Naive B cell (primary cell): ENCODE data around the gene AIPL1. TPM values are rescaled to one million over a fixed set of nuclear protein-coding genes. Genes with fewer than 3 reads are reported as not detected.
A peak's percentile ranks its signal among the peaks of the same experiment; 100 is the strongest.

Experiments
- ATAC-seq, 2 donors: fragments of 150-1000 bp; cut with Tn5 transposase; 2 replicates each; pipeline ENCODE4 v1.10.0; 2021; ENCODE audit warnings: low read depth in 2 of 2, mild to moderate bottlenecking in 2 of 2, moderate library complexity in 2 of 2
- DNase-seq: peaks from one replicate; pipeline ENCODE4 v3.0.0; 2022
- H3K27ac Mint-ChIP-seq, 6 donors: one replicate each; pipeline ENCODE4 v1.8.0; 2020 to 2022; ENCODE audit warnings: mild to moderate bottlenecking in 6 of 6, mixed read lengths in 6 of 6, moderate library complexity in 5 of 6, inconsistent platforms in 2 of 6
- H3K27me3 Mint-ChIP-seq, 3 donors: one replicate each; pipeline ENCODE4 v1.8.0; 2021 to 2022; ENCODE audit warnings: mixed read lengths in 3 of 3, mild to moderate bottlenecking in 1 of 3
- H3K36me3 Mint-ChIP-seq, 2 donors: one replicate each; pipeline ENCODE4 v1.8.0; 2020 to 2022; ENCODE audit warnings: mixed read lengths in 2 of 2, inconsistent platforms in 1 of 2, mild to moderate bottlenecking in 1 of 2
- H3K4me1 Mint-ChIP-seq, 3 donors: one replicate each; pipeline ENCODE4 v1.8.0; 2020 to 2022; ENCODE audit warnings: mixed read lengths in 3 of 3, inconsistent platforms in 1 of 3, mild to moderate bottlenecking in 1 of 3, moderate library complexity in 1 of 3
- H3K4me3 Mint-ChIP-seq, 8 donors: one replicate each; pipeline ENCODE4 v1.8.0; 2020 to 2022; ENCODE audit warnings: mild to moderate bottlenecking in 8 of 8, mixed read lengths in 8 of 8, moderate library complexity in 8 of 8, inconsistent platforms in 2 of 8
- H3K9me3 Mint-ChIP-seq, 7 donors: one replicate each; pipeline ENCODE4 v1.8.0; 2020 to 2022; ENCODE audit warnings: mixed read lengths in 7 of 7, mild to moderate bottlenecking in 5 of 7, inconsistent platforms in 2 of 7, moderate library complexity in 1 of 7
- polyA plus RNA-seq, 6 donors: library from polyadenylated mRNA; unstranded; fragments of 300-500 nt; fragmentation: Illumina TruSeq; gene quantifications; one replicate each; pipeline ENCODE4 v1.2.3, GENCODE V29; 2021; ENCODE audit warnings: low read depth in 6 of 6

The AIPL1 gene
- polyA plus RNA-seq, 6 donors from 2014 or later: not detected

- Mint-ChIP-seq H3K27ac (no peak overlapping the region), H3K9me3 (peaks cover 0 to 22% (median 2%) of the 10 kb centered on the region in 7 donors), H3K4me3 (no peak overlapping the region), H3K36me3 (no peaks in the 10 kb centered on the region), H3K27me3 (peaks cover 24 to 62% (median 49%) of the 10 kb centered on the region in 3 donors), H3K4me1 (no peaks in the 10 kb centered on the region)
- DNase-seq (no peak), ATAC-seq (no peak)
Observed at GRCh38 chr17:6380915-6381438, 53.9 kb downstream of the AIPL1 start.

DNA sequence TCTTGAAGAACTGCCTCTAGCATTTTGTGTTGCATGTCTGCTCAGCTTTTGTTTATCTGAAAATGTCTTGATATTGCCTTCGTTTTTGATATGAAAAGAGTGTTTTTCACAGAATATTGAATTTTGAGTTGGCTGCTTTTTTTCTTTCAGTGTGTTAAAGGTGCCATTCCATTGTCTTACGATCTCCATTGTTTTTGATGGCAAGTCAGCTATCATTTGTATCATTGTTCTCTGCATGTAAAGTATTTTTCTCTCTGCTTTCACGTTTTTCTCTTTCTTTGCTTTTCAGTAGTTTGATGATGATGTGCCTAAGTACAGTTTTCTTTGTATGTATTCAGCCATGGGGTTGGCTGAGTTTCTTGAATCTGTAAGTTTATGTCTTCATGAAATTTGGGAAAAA lies 57.0 kb downstream of the AIPL1 start:
- Mint-ChIP-seq H3K27ac (peak overlapping the region in 2 of 6 donors; percentile 16 to 27), H3K36me3 (no peaks in the 10 kb centered on the region), H3K4me3 (no peak overlapping the region), H3K4me1 (peaks cover 10 to 17% (median 16%) of the 10 kb centered on the region in 3 donors), H3K27me3 (peaks cover 30 to 54% (median 49%) of the 10 kb centered on the region in 3 donors), H3K9me3 (peaks cover 0 to 24% (median 2%) of the 10 kb centered on the region in 7 donors)
- ATAC-seq: no peak
- DNase-seq: no peak

- peaks cover 0 to 30% (median 8%) of the 10 kb centered on the region in 7 donors for H3K9me3 Mint-ChIP-seq
- peaks cover 34 to 52% (median 50%) of the 10 kb centered on the region in 3 donors for H3K27me3 Mint-ChIP-seq
- no peak for ATAC-seq
- no peak for DNase-seq
- H3K36me3 Mint-ChIP-seq: no peaks in the 10 kb centered on the region
- no peak overlapping the region for H3K4me3 Mint-ChIP-seq
- H3K27ac Mint-ChIP-seq: no peak overlapping the region
- H3K4me1 Mint-ChIP-seq: peaks cover 10 to 17% (median 16%) of the 10 kb centered on the region in 3 donors
Observed at GRCh38 chr17:6376931-6377361, 58.0 kb downstream of the AIPL1 start.

DNA sequence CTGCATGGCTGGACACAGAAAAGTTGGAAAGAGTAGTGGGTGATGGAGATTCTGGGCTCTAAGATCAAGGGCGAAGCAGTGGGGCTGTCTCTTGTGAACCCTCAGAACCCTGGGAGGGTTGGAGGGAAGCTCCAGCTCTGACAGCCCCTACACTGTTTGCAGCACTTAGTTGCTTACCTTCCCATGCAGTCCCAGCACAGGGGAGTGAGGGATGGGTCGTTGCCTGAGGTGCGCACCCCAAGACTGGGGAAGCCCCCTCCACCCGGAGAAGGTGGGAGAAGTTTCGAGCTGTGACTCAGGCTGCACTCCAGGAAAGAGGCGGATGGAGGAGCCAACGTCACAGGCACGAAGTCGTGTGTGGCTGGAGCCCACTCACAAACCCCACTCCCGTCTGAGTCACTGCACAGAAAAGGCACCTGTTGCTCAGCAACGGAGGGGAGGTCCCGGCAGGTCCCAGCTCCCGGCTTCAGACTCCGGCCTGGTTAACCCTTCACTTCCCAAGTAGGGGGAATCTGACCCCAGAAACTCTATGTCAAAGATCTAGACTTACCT lies 60.1 kb downstream of the AIPL1 start:
- H3K9me3 Mint-ChIP-seq: peaks cover 0 to 30% (median 9%) of the 10 kb centered on the region in 7 donors
- H3K36me3 Mint-ChIP-seq: no peaks in the 10 kb centered on the region
- peaks cover 10 to 17% (median 16%) of the 10 kb centered on the region in 3 donors for H3K4me1 Mint-ChIP-seq
- ATAC-seq (no peak), DNase-seq (no peak)
- H3K27me3 Mint-ChIP-seq: peaks cover 27 to 51% (median 36%) of the 10 kb centered on the region in 3 donors
- no peak overlapping the region for H3K4me3 Mint-ChIP-seq
- H3K27ac Mint-ChIP-seq: peak overlapping the region in 1 of 6 donors; percentile 23

- peak overlapping the region in 2 of 6 donors; percentile 45 to 73 for H3K27ac Mint-ChIP-seq
- peaks cover 10 to 17% (median 16%) of the 10 kb centered on the region in 3 donors for H3K4me1 Mint-ChIP-seq
- no peak for DNase-seq
- H3K27me3 Mint-ChIP-seq: peaks cover 27 to 49% (median 30%) of the 10 kb centered on the region in 3 donors
- ATAC-seq: peak; percentile 44 to 54
- H3K9me3 Mint-ChIP-seq: peaks cover 0 to 29% (median 9%) of the 10 kb centered on the region in 7 donors
- H3K36me3 Mint-ChIP-seq: no peaks in the 10 kb centered on the region
- peak overlapping the region in 1 of 8 donors; percentile 13 for H3K4me3 Mint-ChIP-seq
Observed at GRCh38 chr17:6374271-6374691, 60.6 kb downstream of the AIPL1 start.

Other genes starting within 250 kb of the AIPL1 start
- gene PIMREG, start 9.3 kb upstream of the AIPL1 start, polyA plus RNA-seq: not detected
- under 1 TPM in 3 of 6 donors, not detected in 3; 0.04 to 0.12 (median 0.07) TPM for gene PITPNM3, start 121.4 kb upstream of the AIPL1 start, polyA plus RNA-seq
- 1 to 10 TPM; 2.8 to 5.9 (median 3.2) TPM for gene KIAA0753, start 205.6 kb upstream of the AIPL1 start, polyA plus RNA-seq
- gene TXNDC17, start 205.9 kb upstream of the AIPL1 start, polyA plus RNA-seq: 10 to 100 TPM; 57.8 to 85.5 (median 64.4) TPM
- 10 to 100 TPM; 25.7 to 33.8 (median 31.0) TPM for gene MED31, start 216.5 kb upstream of the AIPL1 start, polyA plus RNA-seq
- gene C17orf100, start 216.6 kb upstream of the AIPL1 start, polyA plus RNA-seq: 10 to 100 TPM in 3 of 6 donors, 1 to 10 TPM in 3; 6.6 to 16.8 (median 9.7) TPM